HepG2 (cell line): ENCODE results near the gene MBD3L2. TPM values are rescaled to one million over a fixed set of nuclear protein-coding genes. Genes with fewer than 3 reads are reported as not detected.

Experiments used
- CBX5 ChIP-seq: sonication (generic); formaldehyde crosslinking; IDR thresholded peaks from 2 replicates; pipeline ENCODE4 v1.4.0; 2020; ENCODE audit warnings: missing genetic modification reagents, borderline replicate concordance
- HNRNPH1 ChIP-seq: fragments of 200-400 bp; formaldehyde crosslinking; optimal IDR thresholded peaks from 2 replicates; pipeline ENCODE3; 2017; ENCODE audit warnings: mild to moderate bottlenecking, low read depth, low read length
- JARID2 ChIP-seq: sonication (generic); formaldehyde crosslinking; IDR thresholded peaks from 2 replicates; pipeline ENCODE4 v1.8.1; 2023; ENCODE audit warnings: missing genetic modification reagents, inconsistent platforms; ENCODE audit not compliant: insufficient replicate concordance
- KAT8 ChIP-seq: IDR thresholded peaks from 2 replicates; pipeline ENCODE4 v1.6.1; 2016; ENCODE audit warnings: missing genetic modification reagents, missing compliant biosample characterization
- MIER3 ChIP-seq: IDR thresholded peaks from 2 replicates; pipeline ENCODE4 v1.6.1; 2016; ENCODE audit warnings: missing compliant biosample characterization, borderline replicate concordance
- MXD3 ChIP-seq: IDR thresholded peaks from 2 replicates; pipeline ENCODE4 v1.6.1; 2016; ENCODE audit warnings: mild to moderate bottlenecking, missing biosample characterization, missing genetic modification reagents
- NFE2L2 ChIP-seq: fragments of 150-350 bp; IDR thresholded peaks from 2 replicates; pipeline ENCODE4 v1.6.1; 2014; ENCODE audit warnings: low read length
- PHF8 ChIP-seq: sonication (generic); formaldehyde crosslinking; IDR thresholded peaks from 2 replicates; pipeline ENCODE4 v1.5.0; 2020; ENCODE audit warnings: missing genetic modification reagents
- POLR2AphosphoS5 ChIP-seq: IDR thresholded peaks from 2 replicates; pipeline ENCODE4 v1.6.1; 2012; ENCODE audit warnings: low read depth, low read length
- SIN3A ChIP-seq: IDR thresholded peaks from 2 replicates; pipeline ENCODE4 v1.6.1; 2011; ENCODE audit warnings: low read depth, mild to moderate bottlenecking, control low read depth, low read length, borderline replicate concordance
- SOX13 ChIP-seq, 3 experiments: fragments of 450-650 bp in 1 of 3; sonication (generic) in 1 of 3; formaldehyde crosslinking in 1 of 3; IDR thresholded peaks in 2 of 3; conservative IDR thresholded peaks in 1 of 3; 2 replicates each; pipeline versions ENCODE4 v1.5.0 to v1.6.1; 2016 to 2020; ENCODE audit warnings: antibody characterized with exemption in 1 of 3, mild to moderate bottlenecking in 1 of 3, missing compliant biosample characterization in 1 of 3, missing genetic modification reagents in 1 of 3, moderate library complexity in 1 of 3
- SRSF4 ChIP-seq: fragments of 200-400 bp; formaldehyde crosslinking; IDR thresholded peaks from one replicate; pipeline ENCODE4 v1.6.1; 2018; ENCODE audit warnings: mild to moderate bottlenecking, low read depth, low read length, moderate library complexity; ENCODE audit not compliant: poor library complexity, severe bottlenecking
- THAP11 ChIP-seq: IDR thresholded peaks from 2 replicates; pipeline ENCODE4 v1.6.1; 2016; ENCODE audit warnings: missing biosample characterization, missing genetic modification reagents
- ZNF124 ChIP-seq: sonication (generic); formaldehyde crosslinking; IDR thresholded peaks from 2 replicates; pipeline ENCODE4 v1.4.0; 2020; ENCODE audit warnings: missing genetic modification reagents
- ZNF775 ChIP-seq: sonication (generic); formaldehyde crosslinking; IDR thresholded peaks from 2 replicates; pipeline ENCODE4 v1.4.0; 2020; ENCODE audit warnings: missing genetic modification reagents, mild to moderate bottlenecking, moderate library complexity, borderline replicate concordance
- ZNF777 ChIP-seq: sonication (generic); formaldehyde crosslinking; IDR thresholded peaks from 2 replicates; pipeline ENCODE4 v1.4.0; 2020; ENCODE audit warnings: missing genetic modification reagents
- ZSCAN31 ChIP-seq: sonication (generic); formaldehyde crosslinking; IDR thresholded peaks from 2 replicates; pipeline ENCODE4 v1.5.0; 2020; ENCODE audit warnings: low read depth, mild to moderate bottlenecking, missing genetic modification reagents
- polyA plus RNA-seq, 8 experiments: library from polyadenylated mRNA; depleted of rRNA in 3 of 8; stranded (reverse) in 7 of 8; unstranded in 1 of 8; fragments of >200 nt; fragmentation: Illumina TruSeq in 4 of 8; extraction: Trizol in 4 of 8; gene quantifications; 2 replicates each; pipeline versions ENCODE4 v1.2.1 to v1.2.3, GENCODE V29; 2011 to 2016; ENCODE audit warnings: low read depth in 4 of 8, missing spikeins in 1 of 8, mixed read lengths in 1 of 8; ENCODE audit not compliant: insufficient read depth in 1 of 8
- total RNA-seq, 5 experiments: library from RNA; depleted of rRNA; stranded (reverse); fragments of >200 nt; fragmentation: Illumina TruSeq; extraction: Trizol; gene quantifications; 2 replicates each; pipeline ENCODE4 v1.2.3, GENCODE V29; 2016; ENCODE audit warnings: low read depth in 1 of 5
- TF ChIP-seq, protein P1 (sequence below), 2 experiments: sonication (generic) in 1 of 2; formaldehyde crosslinking in 1 of 2; IDR thresholded peaks; 2 replicates each; pipeline versions ENCODE4 v1.4.0 to v1.6.1; 2016 to 2020; ENCODE audit warnings: borderline replicate concordance in 1 of 2, low read depth in 1 of 2, mild to moderate bottlenecking in 1 of 2, missing genetic modification reagents in 1 of 2
- TF ChIP-seq, protein P2 (sequence below): sonication (generic); formaldehyde crosslinking; IDR thresholded peaks from 2 replicates; pipeline ENCODE4 v1.5.0; 2020; ENCODE audit warnings: missing genetic modification reagents
- TF ChIP-seq, protein P3 (sequence below): sonication (generic); formaldehyde crosslinking; IDR thresholded peaks from 2 replicates; pipeline ENCODE4 v1.8.1; 2022; ENCODE audit warnings: mild to moderate bottlenecking, missing genetic modification reagents

MBD3L2 gene
- total and polyA plus RNA-seq, 2 of the 13 experiments (the other 11 are each of a cell fraction or from before 2014, with no cell fraction given) = not detected

DNA sequence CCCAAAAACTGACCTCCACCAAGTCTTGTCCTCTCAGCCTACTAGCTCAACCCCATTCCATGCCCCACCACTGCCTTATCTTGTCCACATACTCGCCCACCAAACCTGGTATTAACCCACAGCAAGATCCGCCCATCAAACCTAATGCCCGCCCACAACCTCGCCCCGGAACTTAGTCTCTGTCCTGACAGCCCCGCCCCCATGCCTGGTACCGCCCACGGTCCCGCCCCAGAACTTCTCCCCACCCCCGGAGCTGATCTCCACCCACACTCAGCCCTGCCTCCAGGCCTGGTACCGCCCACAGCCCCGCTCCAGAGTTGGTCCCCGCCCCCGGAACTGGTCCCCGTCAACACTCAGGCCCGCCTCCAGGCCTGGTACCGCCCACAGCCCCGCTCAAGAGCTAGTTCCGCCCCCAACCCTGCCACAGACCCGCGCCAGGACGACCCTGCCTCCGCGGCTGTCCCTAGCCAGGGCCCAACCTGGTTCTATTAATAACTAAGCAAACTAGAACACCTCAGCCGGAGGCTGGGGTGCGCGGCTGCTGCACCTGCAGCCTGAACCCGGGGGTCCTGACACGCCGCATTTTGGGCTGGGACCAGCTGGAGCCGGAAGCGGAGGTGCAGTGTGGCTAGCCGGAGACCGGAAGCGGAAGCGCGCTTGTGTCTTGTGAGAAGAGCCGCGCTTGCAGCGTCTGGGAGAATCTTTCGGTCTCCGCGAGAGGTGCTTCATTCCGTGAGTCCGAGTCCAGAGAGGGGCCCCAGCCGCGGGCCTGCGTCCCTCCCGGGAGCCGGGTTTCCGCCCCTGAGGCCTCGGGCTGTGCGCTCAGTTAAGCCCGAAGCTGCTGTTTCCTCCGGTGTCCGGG is 20.2 kb downstream of the MBD3L2 start, which contains the start of gene ZNF557 (continued):
- TF ChIP-seq, protein P1, sequence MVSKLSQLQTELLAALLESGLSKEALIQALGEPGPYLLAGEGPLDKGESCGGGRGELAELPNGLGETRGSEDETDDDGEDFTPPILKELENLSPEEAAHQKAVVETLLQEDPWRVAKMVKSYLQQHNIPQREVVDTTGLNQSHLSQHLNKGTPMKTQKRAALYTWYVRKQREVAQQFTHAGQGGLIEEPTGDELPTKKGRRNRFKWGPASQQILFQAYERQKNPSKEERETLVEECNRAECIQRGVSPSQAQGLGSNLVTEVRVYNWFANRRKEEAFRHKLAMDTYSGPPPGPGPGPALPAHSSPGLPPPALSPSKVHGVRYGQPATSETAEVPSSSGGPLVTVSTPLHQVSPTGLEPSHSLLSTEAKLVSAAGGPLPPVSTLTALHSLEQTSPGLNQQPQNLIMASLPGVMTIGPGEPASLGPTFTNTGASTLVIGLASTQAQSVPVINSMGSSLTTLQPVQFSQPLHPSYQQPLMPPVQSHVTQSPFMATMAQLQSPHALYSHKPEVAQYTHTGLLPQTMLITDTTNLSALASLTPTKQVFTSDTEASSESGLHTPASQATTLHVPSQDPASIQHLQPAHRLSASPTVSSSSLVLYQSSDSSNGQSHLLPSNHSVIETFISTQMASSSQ (IDR thresholded peaks at IDR 0.05; ENCODE audit: low read depth) = no peak; the same call in 1 of the 2 replicates
- TF ChIP-seq, protein P1 (CRISPR knock-in tag; IDR thresholded peaks at IDR 0.05; ENCODE audit: borderline replicate concordance) = 0 out of 2 replicates have a peak, but pooled peaks have one; percentile 29
- TF ChIP-seq NFE2L2 (no peak), PHF8 (CRISPR knock-in tag) (peak; percentile 91), JARID2 (CRISPR knock-in tag) (no peak), SIN3A (peak; percentile 83; the same call in 1 of the 2 replicates), ZSCAN31 (no peak), ZNF124 (CRISPR knock-in tag) (no peak), ZNF777 (CRISPR knock-in tag) (no peak; the same call in 1 of the 2 replicates), KAT8 (peak; percentile 96), SOX13 (IDR thresholded peaks at IDR 0.05) (no peak), SOX13 (CRISPR knock-in tag; conservative IDR thresholded peaks at IDR 0.05 in 1 of 2, IDR thresholded peaks at IDR 0.05 in 1 of 2) (no peak), MXD3 (CRISPR knock-in tag) (0 out of 2 replicates have a peak, but pooled peaks have one; percentile 44), THAP11 (CRISPR knock-in tag) (peak; percentile 88), POLR2AphosphoS5 (peak; percentile 80), SRSF4 (no peak), HNRNPH1 (no peak), ZNF775 (CRISPR knock-in tag) (no peak), MIER3 (CRISPR knock-in tag) (no peak), CBX5 (CRISPR knock-in tag) (no peak)
- TF ChIP-seq, protein P2, sequence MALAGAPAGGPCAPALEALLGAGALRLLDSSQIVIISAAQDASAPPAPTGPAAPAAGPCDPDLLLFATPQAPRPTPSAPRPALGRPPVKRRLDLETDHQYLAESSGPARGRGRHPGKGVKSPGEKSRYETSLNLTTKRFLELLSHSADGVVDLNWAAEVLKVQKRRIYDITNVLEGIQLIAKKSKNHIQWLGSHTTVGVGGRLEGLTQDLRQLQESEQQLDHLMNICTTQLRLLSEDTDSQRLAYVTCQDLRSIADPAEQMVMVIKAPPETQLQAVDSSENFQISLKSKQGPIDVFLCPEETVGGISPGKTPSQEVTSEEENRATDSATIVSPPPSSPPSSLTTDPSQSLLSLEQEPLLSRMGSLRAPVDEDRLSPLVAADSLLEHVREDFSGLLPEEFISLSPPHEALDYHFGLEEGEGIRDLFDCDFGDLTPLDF = peak; percentile 43
- TF ChIP-seq, protein P3, sequence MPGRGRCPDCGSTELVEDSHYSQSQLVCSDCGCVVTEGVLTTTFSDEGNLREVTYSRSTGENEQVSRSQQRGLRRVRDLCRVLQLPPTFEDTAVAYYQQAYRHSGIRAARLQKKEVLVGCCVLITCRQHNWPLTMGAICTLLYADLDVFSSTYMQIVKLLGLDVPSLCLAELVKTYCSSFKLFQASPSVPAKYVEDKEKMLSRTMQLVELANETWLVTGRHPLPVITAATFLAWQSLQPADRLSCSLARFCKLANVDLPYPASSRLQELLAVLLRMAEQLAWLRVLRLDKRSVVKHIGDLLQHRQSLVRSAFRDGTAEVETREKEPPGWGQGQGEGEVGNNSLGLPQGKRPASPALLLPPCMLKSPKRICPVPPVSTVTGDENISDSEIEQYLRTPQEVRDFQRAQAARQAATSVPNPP = no peak
